ENCODE data around the gene PPME1.
"Not testable (repeated sequence)": the region's sequence is repeated elsewhere in the genome, so short reads cannot be mapped to it uniquely, and the experiment has no call there.

The PPME1 gene, protein sequence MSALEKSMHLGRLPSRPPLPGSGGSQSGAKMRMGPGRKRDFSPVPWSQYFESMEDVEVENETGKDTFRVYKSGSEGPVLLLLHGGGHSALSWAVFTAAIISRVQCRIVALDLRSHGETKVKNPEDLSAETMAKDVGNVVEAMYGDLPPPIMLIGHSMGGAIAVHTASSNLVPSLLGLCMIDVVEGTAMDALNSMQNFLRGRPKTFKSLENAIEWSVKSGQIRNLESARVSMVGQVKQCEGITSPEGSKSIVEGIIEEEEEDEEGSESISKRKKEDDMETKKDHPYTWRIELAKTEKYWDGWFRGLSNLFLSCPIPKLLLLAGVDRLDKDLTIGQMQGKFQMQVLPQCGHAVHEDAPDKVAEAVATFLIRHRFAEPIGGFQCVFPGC

DNA sequence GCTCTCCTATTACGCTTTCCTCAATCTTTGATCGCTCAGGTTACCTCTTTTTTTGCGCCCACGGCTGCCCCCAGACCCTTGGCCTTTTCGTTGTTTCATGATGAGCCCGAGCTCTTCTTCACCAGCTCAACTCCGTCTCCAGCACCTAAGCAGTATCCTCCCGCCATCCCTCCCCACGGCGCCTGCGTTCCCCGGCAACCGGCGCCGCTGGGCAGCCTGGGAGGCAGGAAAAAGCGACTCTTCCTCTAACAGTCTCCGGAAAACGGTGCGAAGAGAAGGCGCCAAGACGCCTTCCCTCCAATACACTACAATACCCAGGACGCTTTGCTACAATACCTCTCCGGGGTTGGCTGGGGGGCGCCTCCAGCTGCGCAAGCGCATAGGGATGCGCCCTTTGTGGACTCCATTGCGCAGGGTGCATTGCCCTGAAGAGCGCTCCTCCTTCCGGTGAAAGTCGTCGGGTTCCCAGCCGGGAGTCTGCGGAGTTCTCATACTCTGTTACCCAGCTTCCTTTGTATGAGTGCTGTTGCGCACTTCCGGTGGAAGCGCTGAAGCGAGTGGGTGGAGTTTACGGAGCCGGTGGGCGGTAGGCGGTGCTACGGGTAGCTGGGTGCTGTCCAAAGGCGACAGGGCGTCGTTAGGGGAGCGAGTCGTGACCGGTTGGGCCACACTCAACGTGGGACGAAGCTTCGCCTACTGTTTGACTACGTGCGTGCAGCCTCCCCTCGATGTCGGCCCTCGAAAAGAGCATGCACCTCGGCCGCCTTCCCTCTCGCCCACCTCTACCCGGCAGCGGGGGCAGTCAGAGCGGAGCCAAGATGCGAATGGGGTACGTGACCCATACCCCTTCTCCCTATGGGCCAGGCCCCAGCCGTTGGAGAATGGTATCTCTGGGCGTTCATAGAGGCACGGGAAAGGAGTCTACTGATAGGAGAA is at the start of gene PPME1, which contains the start of gene C2CD3:
Gene PPME1, plus strand, starts transcription at position 596 of the 936 bp plus-strand sequence. Its CDS starts 133 bp downstream, at position 729.
Gene C2CD3, minus strand, starts transcription at position 309 of the 936 bp plus-strand sequence. Its CDS starts 210 bp downstream, at position 99.
- DNase-seq (ENCODE audit: low read depth in 2 of 2) = peak; percentile 93 to 94

DNA sequence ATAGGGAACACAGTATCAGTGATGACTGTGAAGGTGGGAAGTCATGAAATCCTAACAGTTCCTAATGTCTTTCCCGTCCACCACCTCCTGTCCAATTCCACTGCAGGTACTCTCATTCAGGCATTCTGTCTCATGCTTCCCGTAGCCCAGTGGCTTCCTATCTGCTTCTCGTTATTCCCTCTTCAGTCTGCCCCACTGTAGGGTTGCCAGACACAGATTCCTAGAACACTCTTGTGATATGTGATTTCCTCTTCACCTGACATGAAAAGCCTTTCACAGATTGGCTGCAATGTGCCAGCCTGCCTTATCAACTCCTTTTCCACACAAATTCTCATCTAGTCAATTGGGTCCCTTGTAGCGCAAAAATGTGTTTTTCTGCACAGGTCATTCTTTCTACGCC is 49.3 kb upstream of the PPME1 start:
- no peak for DNase-seq (ENCODE audit: low read depth in 2 of 2)

DNA sequence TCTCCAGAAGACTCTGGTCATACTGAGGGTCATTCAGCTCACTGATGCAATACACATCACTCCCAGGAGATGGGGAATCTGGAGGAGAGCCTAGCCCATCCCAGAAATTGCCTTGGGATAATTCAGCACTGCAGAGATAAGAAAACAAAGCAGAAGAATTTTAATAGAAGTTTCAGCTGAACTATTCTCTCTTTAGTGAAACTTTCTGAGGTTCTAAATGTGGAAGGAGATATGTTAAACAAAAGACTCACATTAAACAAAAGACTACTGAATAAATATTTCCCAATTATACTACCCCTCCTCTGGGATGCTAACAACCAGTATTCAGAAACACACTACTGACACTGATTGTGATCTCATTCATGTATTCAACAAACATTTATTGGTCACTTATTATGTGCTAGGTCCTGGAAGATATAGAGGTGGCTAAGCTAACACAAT is 48.1 kb upstream of the PPME1 start:
- no peak for DNase-seq (ENCODE audit: low read depth in 2 of 2)

DNA sequence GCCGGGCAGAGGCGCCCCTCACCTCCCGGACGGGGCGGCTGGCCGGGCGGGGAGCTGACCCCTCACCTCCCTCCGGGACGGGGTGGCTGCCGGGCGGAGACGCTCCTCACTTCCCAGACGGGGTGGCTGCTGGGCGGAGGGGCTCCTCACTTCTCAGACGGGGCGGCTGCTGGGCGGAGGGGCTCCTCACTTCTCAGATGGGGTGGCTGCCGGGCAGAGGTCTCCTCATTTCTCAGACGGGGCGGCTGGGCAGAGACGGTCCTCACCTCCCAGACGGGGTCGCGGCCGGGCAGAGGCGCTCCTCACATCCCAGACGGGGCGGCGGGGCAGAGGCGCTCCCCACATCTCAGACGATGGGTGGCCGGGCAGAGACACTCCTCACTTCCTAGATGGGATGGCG is 42.0 kb upstream of the PPME1 start:
- DNase-seq (ENCODE audit: low read depth in 2 of 2) = not testable (repeated sequence)

DNA sequence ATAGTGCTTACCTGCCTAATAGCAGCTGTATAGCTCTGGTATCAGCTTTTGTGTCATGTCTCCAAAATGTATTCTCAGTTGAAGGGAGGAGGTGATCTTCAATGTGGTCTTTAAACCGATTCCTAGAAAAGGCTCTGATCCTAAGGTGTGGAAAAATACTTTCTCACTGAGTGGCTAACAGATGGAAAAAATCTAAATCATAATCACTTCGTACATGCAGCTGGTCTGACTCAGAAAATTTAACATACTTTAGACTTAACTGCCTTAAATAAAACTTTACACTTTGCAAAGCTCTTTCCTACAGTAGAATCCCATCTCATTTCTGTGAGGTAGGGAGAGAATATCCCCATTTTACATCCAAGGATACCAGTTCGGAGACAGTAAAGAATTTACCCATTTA is 38.3 kb upstream of the PPME1 start:
- DNase-seq (ENCODE audit: low read depth in 2 of 2) = no peak

DNA sequence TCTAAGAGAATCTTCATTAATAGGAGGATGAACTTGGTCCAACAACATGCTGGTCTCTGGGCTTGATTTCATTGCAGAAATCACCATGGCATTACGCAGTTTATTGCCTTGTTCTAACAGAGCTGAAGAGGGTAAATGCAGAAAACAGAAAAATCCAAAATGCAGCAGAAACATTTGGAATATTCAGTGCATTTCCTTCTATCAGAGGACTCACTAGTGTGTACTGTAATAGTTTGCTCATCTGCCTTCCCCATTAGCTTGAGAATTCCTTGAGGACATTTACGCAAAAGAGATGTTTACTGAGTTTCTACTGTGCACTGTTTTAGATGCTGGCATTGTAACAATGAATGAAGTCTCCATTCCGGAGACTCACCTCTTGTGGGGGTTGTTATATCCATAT is 37.7 kb upstream of the PPME1 start:
- DNase-seq (ENCODE audit: low read depth in 2 of 2) = no peak

DNA sequence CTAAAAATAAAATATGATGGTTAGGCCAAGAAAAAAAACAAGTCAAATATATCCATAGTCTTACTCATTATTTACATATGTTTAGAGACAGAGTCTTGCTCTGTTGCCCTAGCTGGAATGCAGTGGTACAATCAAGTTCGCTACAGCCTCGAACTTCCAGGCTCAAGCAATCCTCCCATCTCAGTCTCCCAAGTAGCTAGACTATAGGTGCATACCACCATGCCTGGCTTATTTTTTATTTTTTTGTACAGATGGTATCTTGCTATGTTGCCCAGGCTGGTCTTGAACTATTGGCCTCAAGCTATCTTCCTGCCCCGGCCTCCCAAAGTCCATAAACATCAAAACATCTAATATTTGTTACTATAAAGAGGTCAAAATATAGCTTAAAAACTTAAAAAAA is 36.4 kb upstream of the PPME1 start:
- no peak for DNase-seq (ENCODE audit: low read depth in 2 of 2)

DNA sequence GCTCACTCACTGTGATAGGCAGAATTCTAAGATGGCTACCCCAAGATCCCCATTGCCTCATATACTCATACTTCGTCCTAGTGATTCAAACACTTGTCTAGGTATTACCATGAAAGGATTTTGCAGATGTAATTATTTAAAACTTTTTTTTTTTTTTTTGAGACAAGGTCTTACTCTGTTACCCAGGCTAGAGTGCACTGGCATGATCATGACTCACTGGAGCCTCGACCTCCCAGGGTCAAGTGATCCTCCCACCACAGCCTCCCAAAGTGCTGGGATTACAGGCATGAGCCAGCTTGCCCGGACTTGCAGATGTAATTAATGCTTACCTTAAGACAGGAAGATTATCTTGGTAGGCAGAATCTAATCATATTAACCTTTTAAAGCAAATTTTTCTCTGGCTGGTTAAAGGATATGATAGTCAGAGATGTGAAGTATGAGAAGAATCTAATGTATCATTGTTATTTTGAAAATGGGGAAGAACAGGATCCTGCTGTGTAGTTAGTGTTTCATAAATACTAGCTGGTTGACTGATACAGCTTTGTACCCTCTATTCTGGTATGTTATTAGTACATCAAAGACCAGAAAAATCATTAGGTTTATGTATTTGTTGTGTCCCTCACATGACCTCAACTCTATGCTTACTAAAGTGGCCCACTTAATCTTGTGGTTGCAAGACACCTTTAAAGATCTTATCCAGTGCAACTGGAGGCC is 35.8 kb upstream of the PPME1 start:
- DNase-seq (ENCODE audit: low read depth in 2 of 2) = no peak

DNA sequence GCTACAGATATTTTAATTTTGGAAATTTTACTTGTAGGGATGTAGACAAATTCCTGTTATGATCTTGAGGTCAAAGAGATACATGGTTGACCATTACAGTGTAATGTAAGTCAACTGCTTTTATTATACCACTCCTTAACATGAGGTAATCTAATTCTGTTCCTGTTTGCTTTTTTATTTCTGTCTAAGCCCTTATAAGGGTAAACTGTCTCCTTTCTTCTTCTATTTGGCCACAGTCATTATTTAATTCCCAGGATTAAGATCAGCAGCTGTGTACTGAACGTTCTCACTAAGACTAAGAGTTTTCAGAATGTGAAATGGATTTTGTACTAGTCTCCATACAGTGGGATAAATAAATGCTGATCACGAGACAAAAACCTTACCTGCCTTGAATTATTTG is 33.1 kb upstream of the PPME1 start:
- DNase-seq (ENCODE audit: low read depth in 2 of 2) = no peak

DNA sequence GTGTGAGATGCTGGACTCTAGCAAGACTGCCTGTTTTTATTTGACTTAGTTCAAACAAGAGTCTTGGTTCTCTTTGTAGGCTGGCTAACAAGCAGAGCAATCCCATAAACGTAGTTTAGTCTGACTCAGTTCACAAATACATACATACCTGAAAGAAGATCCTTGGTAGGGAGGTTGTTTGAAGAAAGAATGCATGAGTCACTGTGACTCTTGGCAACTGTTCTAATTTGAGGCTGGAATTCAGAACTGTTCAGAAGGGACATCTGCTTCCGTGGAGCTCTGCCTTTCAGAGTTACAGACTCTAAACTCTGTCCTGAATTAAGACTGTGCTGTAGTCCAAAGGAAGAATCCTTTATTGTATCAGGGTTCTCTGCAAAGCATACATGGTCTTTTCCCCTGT is 32.5 kb upstream of the PPME1 start:
- DNase-seq (ENCODE audit: low read depth in 2 of 2) = no peak

DNA sequence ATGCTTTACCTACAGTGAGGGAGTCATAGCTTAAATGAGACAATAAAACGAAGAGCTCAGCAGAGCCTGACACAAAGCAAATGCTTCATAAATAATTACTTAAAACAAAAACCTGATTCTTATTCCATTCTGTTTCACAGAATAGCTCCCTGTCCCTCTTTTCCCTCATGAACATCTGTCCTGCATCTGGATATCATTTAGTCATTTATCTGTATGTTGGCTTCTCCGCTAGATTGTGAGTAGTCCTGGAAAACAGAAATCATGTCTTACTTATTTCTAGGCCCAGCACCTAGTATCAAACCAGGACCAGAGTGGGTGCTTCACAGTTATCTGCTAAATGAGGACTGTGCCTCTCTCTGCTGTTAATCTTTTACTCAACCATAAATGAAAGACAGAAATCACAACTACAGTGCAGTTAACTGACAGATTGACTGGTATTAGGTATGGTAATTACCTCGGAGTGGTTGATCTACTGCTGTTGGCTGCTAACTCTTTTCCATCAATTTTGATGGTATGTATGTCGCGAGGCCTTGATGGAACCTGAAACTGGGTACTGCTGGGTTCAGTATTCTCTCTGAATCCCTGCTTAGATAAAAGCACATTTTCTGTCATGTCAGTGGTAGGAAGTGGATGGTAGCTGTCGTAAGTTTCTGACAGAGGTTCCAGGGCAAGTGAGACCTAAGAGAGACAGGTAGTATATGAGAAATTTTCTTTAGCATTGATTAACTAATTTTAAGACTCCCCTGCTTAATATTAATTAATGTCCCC is 31.8 kb upstream of the PPME1 start:
- DNase-seq (ENCODE audit: low read depth in 2 of 2) = no peak

DNA sequence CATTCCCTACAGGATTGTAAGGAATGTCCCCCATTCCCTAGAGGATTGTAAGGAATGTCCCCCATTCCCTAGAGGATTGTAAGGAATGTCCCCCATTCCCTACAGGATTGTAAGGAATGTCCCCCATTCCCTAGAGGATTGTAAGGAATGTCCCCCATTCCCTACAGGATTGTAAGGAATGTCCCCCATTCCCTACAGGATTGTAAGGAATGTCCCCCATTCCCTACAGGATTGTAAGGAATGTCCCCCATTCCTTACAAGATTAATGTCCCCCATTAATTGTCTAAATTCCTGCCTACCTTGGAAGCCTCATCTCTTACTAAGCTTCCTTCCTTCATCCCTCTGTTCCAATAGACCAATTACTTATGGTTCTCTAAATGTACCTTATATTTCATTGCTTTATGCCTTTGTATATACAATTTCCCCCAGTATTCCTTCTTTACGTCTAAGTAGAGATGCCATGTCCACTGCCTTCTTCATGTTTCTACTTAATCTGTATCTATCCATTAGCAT is 31.1 kb upstream of the PPME1 start:
- not testable (repeated sequence) for DNase-seq (ENCODE audit: low read depth in 2 of 2)

DNA sequence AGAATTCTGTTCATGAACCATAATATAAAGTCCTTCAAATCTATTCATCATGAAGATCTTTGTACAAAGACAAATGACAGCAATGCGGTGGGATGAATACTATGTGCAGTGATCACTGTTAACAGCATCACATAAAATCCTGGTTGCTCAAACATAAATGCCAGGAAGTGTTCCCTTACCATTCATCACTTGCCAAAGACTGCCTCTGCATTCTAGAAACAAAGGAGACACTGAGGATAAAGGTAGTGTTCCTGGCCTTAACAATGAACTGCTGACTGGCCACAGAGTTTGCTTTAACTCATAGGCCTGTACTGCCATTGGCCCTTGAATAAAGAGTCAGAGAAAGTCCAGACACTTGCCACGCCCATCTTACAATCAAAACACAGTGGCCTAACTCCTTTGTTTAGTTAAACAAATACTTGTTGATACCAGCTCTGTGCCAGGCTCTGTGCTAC is 29.8 kb upstream of the PPME1 start:
- DNase-seq (ENCODE audit: low read depth in 2 of 2) = no peak

DNA sequence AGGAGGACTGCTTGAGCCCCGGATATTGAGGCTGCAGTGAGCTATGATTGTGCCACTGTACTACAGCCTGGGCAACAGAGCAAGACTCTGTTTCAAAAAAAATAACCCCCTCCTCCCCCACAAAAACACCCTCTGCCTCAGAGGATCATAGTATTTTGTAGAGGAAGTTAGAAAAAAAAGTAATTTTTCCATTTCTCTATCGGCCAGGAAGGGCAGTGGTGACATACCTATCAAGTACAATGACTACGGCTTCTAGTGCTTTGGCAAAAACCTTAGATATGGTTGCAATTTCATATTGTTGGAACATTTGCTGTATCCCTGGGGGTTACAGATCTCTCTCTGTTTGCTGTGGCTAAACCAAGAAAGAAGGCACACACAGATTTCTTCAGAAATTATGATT is 29.2 kb upstream of the PPME1 start:
- no peak for DNase-seq (ENCODE audit: low read depth in 2 of 2)

DNA sequence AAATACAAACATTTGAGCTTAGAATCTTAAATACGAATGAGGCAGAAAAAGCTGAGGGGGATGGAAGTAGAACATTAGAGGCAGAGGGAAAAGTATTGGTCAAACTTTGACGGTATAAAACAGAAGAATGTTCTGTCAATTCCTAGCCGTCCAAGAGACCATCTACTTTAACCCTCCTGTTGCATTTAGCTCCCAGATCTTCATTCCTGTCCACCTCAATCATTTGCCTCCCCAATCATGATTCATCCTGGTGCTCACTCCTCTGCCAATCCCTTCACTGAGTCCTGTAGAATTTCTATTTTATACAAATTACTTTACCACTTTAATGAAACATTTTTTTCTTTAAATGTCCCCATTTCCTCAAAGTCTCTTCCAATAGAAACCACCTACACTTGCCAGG is 28.5 kb upstream of the PPME1 start:
- no peak for DNase-seq (ENCODE audit: low read depth in 2 of 2)

DNA sequence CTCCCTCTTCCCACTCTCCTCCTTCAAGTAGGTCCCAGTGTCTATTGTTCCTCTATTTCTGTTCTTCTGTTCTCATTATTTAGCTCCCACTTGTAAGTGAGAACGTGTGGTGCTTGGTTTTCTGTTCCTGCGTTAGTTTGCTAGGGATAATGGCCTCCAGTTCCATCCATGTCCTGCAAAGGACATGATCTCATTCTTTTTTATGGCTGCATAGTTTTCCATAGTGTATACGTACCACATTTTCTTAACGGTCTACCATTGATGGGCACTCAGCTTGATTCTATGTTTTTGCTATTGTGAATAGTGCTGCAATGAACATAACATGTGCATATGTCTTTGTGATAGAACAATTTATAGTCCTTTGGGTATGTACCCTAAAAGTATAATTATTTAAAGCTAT is 26.5 kb upstream of the PPME1 start:
- DNase-seq (ENCODE audit: low read depth in 2 of 2) = no peak

DNA sequence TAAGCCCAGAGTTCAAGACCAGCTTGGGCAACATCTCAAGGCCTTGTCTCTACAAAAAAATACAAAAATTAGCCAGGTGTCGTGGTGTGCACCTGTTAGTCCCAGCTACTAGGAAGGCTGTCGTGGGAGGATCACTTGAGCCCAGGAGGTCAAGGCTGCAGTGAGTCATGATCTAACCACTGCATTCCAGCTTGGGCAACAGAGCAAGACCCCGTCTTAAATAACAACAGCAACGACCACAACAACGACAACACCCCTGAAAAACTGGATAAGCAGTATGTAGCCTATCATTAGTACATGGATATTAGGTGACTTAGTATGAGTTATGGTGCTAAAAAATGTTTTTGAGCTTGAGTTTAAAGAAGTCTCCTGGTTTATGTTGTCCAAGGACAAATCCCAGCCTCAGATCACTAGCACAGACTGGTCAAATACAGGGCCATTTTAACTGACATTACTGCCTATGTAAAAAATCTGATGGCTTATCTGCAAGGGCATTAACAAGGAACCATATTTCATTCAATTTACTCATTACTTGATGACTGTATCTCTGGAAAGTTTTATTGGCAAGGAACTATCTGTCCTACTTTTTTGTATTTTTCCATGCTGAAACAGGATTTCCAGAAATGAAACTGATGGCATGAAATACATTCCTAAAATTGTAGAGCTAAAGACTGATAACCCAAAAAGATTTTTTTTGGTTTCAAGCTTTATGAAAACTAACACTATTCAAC is 23.7 kb upstream of the PPME1 start:
- DNase-seq (ENCODE audit: low read depth in 2 of 2) = no peak

DNA sequence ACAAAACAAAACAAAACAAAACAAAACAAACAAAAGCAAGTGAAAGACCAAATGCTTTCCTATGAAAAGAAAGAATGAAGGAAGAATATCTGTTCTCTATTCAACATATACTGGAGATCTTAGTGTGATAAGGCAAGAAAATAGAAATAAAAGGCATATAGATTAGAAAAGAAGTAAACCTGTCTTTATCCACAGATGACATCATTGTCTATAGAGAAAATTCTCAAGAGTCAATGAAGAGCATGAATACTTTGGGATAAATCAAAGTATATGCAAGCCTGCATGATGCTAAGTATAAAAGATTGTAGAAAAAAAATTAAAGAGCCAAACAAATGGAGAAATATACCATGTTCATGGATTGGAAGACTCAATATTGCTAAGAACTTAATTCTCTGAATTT is 17.9 kb upstream of the PPME1 start:
- no peak for DNase-seq (ENCODE audit: low read depth in 2 of 2)

DNA sequence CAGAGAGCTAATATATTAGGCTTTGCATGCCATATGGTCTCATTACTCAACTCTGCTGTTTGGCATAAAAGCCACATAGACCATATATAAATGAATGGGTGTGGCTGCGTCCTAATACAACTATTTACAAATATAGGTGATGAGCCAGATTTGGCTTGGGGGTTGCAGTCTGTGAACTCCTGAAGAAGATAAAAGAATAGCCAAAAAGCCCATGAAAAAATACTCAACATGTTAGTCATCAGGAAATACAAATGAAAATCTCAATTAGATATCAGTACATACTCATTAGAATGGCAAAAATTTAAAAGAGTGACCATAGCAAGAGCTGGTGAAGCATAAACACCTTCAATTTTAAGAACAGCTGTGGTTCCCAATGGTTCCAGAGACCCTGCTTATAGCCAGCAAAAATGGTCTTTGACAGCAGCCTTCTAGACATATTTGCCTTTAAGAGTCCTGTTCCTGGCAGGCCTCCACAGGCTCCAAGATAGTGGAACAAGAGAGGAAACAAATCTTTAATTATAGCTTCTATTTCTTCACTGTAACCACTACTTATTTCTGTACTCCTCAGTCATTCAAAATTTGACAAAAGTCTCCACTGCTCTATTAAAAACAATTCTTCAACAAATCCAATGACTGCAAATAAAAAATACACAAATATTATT is 16.3 kb upstream of the PPME1 start:
- DNase-seq (ENCODE audit: low read depth in 2 of 2) = no peak

DNA sequence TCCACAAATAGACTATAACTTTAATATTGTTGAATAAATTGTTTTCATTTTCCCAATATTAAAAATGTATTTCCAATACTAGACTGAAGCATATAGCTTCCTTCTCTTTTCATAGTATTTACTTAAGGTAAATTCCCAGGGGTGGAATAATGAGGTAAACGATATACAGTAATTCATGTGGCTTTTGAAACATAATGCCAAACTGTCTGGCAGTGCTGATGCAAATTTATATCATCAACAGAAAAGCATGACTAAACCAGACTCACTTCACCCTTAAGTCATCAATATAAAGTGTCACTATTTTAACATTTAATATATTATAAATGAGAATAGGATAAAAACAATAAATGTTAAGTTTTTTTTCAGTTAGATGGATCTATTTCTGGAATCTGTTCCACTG is 13.9 kb upstream of the PPME1 start:
- DNase-seq (ENCODE audit: low read depth in 2 of 2) = no peak
